RWPE1 (cell line): ENCODE measurements around the gene SPA17.
A peak's percentile ranks its signal among the peaks of the same experiment; 100 is the strongest.

Experiments used
- CTCF ChIA-PET: fragments of 350-600 bp; sonication (Branson Sonifier 250); formaldehyde crosslinking; extraction: SDS; loops from one replicate; lab custom pipeline; 2021; lab: Yijun Ruan, JAX
- POLR2A ChIA-PET: fragments of 400-600 bp; formaldehyde crosslinking; extraction: SDS; loops from one replicate; lab custom pipeline; 2020; ENCODE audit warnings: antibody characterized with exemption; ENCODE audit not compliant: low non-redundant PET; lab: Yijun Ruan, JAX
- DNase-seq: peaks from one replicate; pipeline ENCODE4 v3.0.0; 2012; ENCODE audit warnings: low spot score
- H3K27ac ChIP-seq: fragments of 450-650 bp; 2 replicates; pipeline ENCODE4 v1.5.1; 2017
- CTCF ChIP-seq: fragments of 450-650 bp; conservative IDR thresholded peaks from 2 replicates; pipeline ENCODE4 v1.5.1; 2017; ENCODE audit warnings: low read depth, mild to moderate bottlenecking

SPA17 gene

GRCh38 chr11:124670732-124671131 is 3.0 kb upstream of the SPA17 start:
- CTCF ChIA-PET: interaction anchor here (0.6 to 3.0 kb wide), 3 partner anchors 27 to 195 kb away, joined by 3 to 14 read pairs (median 3); no protein-coding TSS in a partner anchor
- no peak for DNase-seq
- TF ChIP-seq CTCF: no peak
- POLR2A ChIA-PET: no interaction called here
- no peak overlapping the region for H3K27ac ChIP-seq

- ChIA-PET CTCF (interaction anchor here (0.6 to 1.0 kb wide), 3 partner anchors 12 to 91 kb away, joined by 3 to 7 read pairs (median 3); no protein-coding TSS in a partner anchor), POLR2A (interaction anchor here (1.0 kb wide), 1 partner anchor 74 kb away, joined by 5 read pairs; no protein-coding TSS in a partner anchor)
- H3K27ac ChIP-seq: peak overlapping the region; percentile 80
- TF ChIP-seq CTCF: no peak
- DNase-seq: no peak
Observed at GRCh38 chr11:124672536-124673215, 1.0 kb upstream of the SPA17 start.

- POLR2A ChIA-PET: interaction anchor here (0.6 kb wide), 1 partner anchor 1203 kb away, joined by 3 read pairs; no protein-coding TSS in a partner anchor
- TF ChIP-seq CTCF: no peak
- no peak for DNase-seq
- CTCF ChIA-PET: interaction anchor here (0.8 kb wide), 1 partner anchor 89 kb away, joined by 5 read pairs; no protein-coding TSS in a partner anchor
- peak overlapping the region; percentile 80 for H3K27ac ChIP-seq
Observed at GRCh38 chr11:124674168-124674517, 439 bp downstream of the SPA17 start.

GRCh38 chr11:124674571-124674970 is 867 bp downstream of the SPA17 start:
- peak overlapping the region; percentile 80 for H3K27ac ChIP-seq
- no peak for DNase-seq
- CTCF ChIA-PET: no interaction called here
- POLR2A ChIA-PET: no interaction called here
- TF ChIP-seq CTCF: no peak

GRCh38 chr11:124676386-124676785 is 2.7 kb downstream of the SPA17 start:
- TF ChIP-seq CTCF: no peak
- CTCF ChIA-PET: interaction anchor here (0.7 to 0.8 kb wide), 3 partner anchors 32 to 729 kb away, joined by 3 read pairs; no protein-coding TSS in a partner anchor
- POLR2A ChIA-PET: no interaction called here
- H3K27ac ChIP-seq: no peak overlapping the region
- no peak for DNase-seq

GRCh38 chr11:124678416-124678815 is 4.7 kb downstream of the SPA17 start:
- no peak overlapping the region for H3K27ac ChIP-seq
- CTCF ChIA-PET: interaction anchor here (0.6 kb wide), 1 partner anchor 124 kb away, joined by 5 read pairs; no protein-coding TSS in a partner anchor
- DNase-seq: no peak
- TF ChIP-seq CTCF: no peak
- POLR2A ChIA-PET: no interaction called here
